Measurements from ENCODE around the gene HOXA3. TPM values are rescaled to one million over a fixed set of nuclear protein-coding genes. Genes with fewer than 3 reads are reported as not detected.

The HOXA3 gene
- total and polyA plus RNA-seq, 2 of the 8 experiments (the other 6 are each of a cell fraction or from before 2014, with no cell fraction given) = not detected

- Histone ChIP-seq H3K27ac (ENCODE audit: low read depth, low read length) (no peak overlapping the region), H3K23me2 (ENCODE audit: low read depth, low read length) (no peaks in the 10 kb centered on the region), H2BK15ac (ENCODE audit: low read length) (no peak overlapping the region), H3K9ac (replicated peaks in 1 of 4; ENCODE audit: extremely low read depth in 1 of 4, low read depth in 3 of 4, low read length in 3 of 4) (no peak overlapping the region), H3K23ac (ENCODE audit: insufficient read length) (no peak overlapping the region), H2BK120ac (replicated peaks; ENCODE audit: low read depth, low read length) (no peak overlapping the region), H2BK20ac (ENCODE audit: low read length) (no peak overlapping the region), H3K4me3 (ENCODE audit: extremely low read depth in 1 of 4, insufficient read depth in 2 of 4, low read depth in 3 of 4, low read length in 4 of 4) (peak overlapping the region in 3 of 4 experiments; percentile 38 to 60 (median 45); a peak in 5 of 8 replicates), H4K5ac (ENCODE audit: insufficient read length, low read depth, low read length) (no peak overlapping the region), H3K36me3 (ENCODE audit: control insufficient read depth in 2 of 4, insufficient read depth in 4 of 4, low read length in 3 of 4) (peaks cover 0 to 28% (median 0%) of the 10 kb centered on the region in 4 experiments; a peak in 1 of 8 replicates), H3K4me2 (ENCODE audit: insufficient read depth in 1 of 2, low read depth in 2 of 2, low read length in 2 of 2) (peak overlapping the region; percentile 0 to 77; a peak in 3 of 4 replicates), H4K8ac (ENCODE audit: extremely low read depth, insufficient read depth, low read length) (no peak overlapping the region), H3K4me1 (replicated peaks in 1 of 4; ENCODE audit: control insufficient read depth in 3 of 4, insufficient read depth in 4 of 4, low read length in 3 of 4) (peaks cover 0 to 2% (median 0%) of the 10 kb centered on the region in 4 experiments; a peak in 4 of 7 replicates), H2AFZ (ENCODE audit: low read length) (no peak overlapping the region; the same call in 1 of the 2 replicates), H2BK5ac (ENCODE audit: low read depth, low read length) (no peak overlapping the region), H3K14ac (ENCODE audit: insufficient read length) (no peak overlapping the region), H2BK12ac (ENCODE audit: low read depth, low read length) (no peak overlapping the region), H3K79me2 (ENCODE audit: control insufficient read depth in 1 of 2, insufficient read depth in 2 of 2, low read length in 2 of 2) (no peaks in the 10 kb centered on the region), H3K18ac (ENCODE audit: extremely low read depth, low read length) (no peak overlapping the region), H4K20me1 (replicated peaks in 1 of 2; ENCODE audit: control insufficient read depth in 1 of 2, insufficient read depth in 2 of 2, low read length in 2 of 2) (peaks cover 14 to 27% of the 10 kb centered on the region in 2 experiments), H3K4ac (replicated peaks; ENCODE audit: insufficient read length, low read depth, low read length) (no peak overlapping the region), H3K9me3 (ENCODE audit: insufficient read depth in 2 of 2, low read depth in 1 of 2, low read length in 1 of 2) (peaks cover 0 to 17% of the 10 kb centered on the region in 2 experiments; a peak in 1 of 4 replicates), H3K56ac (replicated peaks; ENCODE audit: insufficient read length, low read depth, low read length) (no peak overlapping the region), H3K27me3 (replicated peaks in 1 of 4; ENCODE audit: control insufficient read depth in 3 of 4, extremely low read depth in 1 of 4, insufficient read depth in 3 of 4, low read length in 3 of 4) (peaks cover 98 to 100% (median 99%) of the 10 kb centered on the region in 4 experiments), H2AK5ac (ENCODE audit: low read depth, low read length) (no peak overlapping the region), H4K91ac (replicated peaks; ENCODE audit: insufficient read length, low read length) (no peak overlapping the region), H3K79me1 (ENCODE audit: low read depth, low read length) (no peaks in the 10 kb centered on the region)
- POLR2A ChIA-PET (ENCODE audit: partially characterized antibody) = interaction anchor here (0.6 to 0.7 kb wide), 2 partner anchors 26 to 958 kb away, joined by 3 to 4 read pairs; no protein-coding TSS in a partner anchor
- CTCF ChIA-PET (ENCODE audit: partially characterized antibody) = interaction anchor here (0.5 to 4.4 kb wide), 37 partner anchors 10 to 845 kb away, joined by 3 to 80 read pairs (median 4); partner anchors contain the start of genes HOXA3, HOXA4, HOXA5 and HOXA6
- FAIRE-seq = no peak
- 11% methylated on average over 45 of the region's 54 CpGs; no CpG with 5 or more reads in 1 of the 2 experiments for WGBS, 2 experiments (ENCODE audit: extremely low coverage in 1 of 2, insufficient coverage in 1 of 2, insufficient read length in 1 of 2, insufficient replicate concordance in 2 of 2, low coverage in 1 of 2, low lambda C conversion rate in 2 of 2, missing lambda C conversion rate in 1 of 2)
- DNase-seq (ENCODE audit: low read depth in 1 of 2, low spot score in 2 of 2) = peak; percentile 59 to 96
- TF ChIP-seq YY1 (IDR thresholded peaks at IDR 0.05; ENCODE audit: low read depth, low read length) (peak; percentile 96), HDAC6 (IDR thresholded peaks at IDR 0.05; ENCODE audit: low read depth, low read length) (no peak), RAD21 (IDR thresholded peaks at IDR 0.05 in 1 of 2, conservative IDR thresholded peaks at IDR 0.05 in 1 of 2; ENCODE audit: low read depth in 2 of 2, low read length in 2 of 2) (peak; percentile 93 to 95), POU5F1 (IDR thresholded peaks at IDR 0.05; ENCODE audit: low read depth, low read length) (no peak), SIRT6 (IDR thresholded peaks at IDR 0.05; ENCODE audit: low read length) (no peak), USF2 (IDR thresholded peaks at IDR 0.05; ENCODE audit: low read length) (no peak), CBX8 (IDR thresholded peaks at IDR 0.05; ENCODE audit: borderline replicate concordance, low read depth, low read length) (no peak), SIX5 (IDR thresholded peaks at IDR 0.05; ENCODE audit: low read depth, low read length) (no peak), ASH2L (IDR thresholded peaks at IDR 0.05; ENCODE audit: low read length) (no peak), JUND (IDR thresholded peaks at IDR 0.05; ENCODE audit: low read length) (no peak), NANOG (IDR thresholded peaks at IDR 0.05; ENCODE audit: insufficient read depth, low read depth, low read length, poor library complexity, severe bottlenecking) (no peak)
Observed at GRCh38 chr7:27160546-27161213, 8.3 kb upstream of the HOXA3 start.
